AG08395 (cell line): ENCODE results near the gene OR2G3.

Source experiments
- DNase-seq: peaks from one replicate; pipeline ENCODE4 v3.0.0; 2012; ENCODE audit warnings: mixed read lengths, low spot score

Gene OR2G3

DNA sequence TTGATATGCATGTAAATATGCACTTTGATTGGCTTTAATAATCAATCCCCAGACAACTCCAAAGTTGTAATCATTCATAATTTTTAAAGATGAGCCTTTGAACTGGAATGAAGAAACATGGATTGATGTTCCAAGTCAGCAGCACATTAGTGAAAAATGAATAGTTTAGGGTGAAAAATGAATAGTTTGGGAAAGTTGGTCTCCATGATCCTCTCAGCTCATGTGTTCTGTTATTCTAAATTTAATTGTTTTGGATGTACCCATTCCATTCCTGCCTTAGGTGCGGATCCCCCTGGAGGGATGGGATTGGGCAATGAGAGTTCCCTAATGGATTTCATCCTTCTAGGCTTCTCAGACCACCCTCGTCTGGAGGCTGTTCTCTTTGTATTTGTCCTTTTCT, at the start of gene OR2G3:
TSS of gene OR2G3 (plus strand) at position 301 of the 400 bp plus-strand sequence. CDS start at position 301, 0 bp downstream.
- no peak for DNase-seq

- DNase-seq, result no peak
These were observed 47.3 kb upstream of the OR2G3 start for GRCh38 chr1:247557926-247558674.

DNA sequence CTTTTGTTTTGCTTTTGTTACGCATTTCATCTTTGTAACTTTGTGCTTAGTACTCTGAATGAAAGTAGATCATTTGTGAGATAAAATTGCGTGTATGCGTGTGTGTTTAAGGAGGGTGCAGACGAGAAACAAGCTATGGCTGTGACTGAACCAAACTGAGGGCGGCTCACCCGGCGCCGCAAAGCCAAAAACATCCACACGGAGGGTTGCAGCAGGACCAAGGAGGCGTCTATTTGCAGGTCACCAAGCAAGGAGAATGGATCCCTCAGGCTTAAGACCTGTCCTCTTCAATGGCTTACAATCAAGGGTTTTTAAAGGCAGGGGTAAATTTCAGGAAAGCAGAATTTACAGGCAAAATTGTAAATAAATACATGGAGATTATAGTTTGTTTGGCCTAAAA, 43.7 kb upstream of the OR2G3 start:
- no peak for DNase-seq

GRCh38 chr1:247562198-247562597, 43.2 kb upstream of the OR2G3 start:
- DNase-seq, result no peak

- no peak for DNase-seq
These were observed 31.1 kb upstream of the OR2G3 start for GRCh38 chr1:247574236-247574635.

GRCh38 chr1:247574664-247575063, 30.7 kb upstream of the OR2G3 start:
- DNase-seq, result no peak

DNA sequence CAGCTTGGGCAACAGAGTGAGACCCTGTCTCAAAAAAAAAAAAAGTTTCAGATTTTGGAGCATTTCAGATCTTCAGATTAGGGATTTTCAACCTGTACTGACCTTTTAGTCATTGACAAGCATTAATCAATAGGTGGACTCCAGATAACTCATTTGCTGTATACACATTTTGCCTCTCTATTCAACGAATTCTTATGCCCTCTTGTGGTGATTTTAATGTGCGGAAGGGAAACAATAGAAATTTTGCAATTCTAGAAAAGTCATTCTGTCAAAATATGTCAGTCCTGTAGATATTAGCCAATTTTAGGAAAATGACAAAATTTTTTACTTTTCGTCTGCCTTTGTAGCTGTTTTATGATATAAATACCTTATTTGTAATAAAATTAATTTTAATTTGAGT, 28.9 kb upstream of the OR2G3 start:
- no peak for DNase-seq

DNA sequence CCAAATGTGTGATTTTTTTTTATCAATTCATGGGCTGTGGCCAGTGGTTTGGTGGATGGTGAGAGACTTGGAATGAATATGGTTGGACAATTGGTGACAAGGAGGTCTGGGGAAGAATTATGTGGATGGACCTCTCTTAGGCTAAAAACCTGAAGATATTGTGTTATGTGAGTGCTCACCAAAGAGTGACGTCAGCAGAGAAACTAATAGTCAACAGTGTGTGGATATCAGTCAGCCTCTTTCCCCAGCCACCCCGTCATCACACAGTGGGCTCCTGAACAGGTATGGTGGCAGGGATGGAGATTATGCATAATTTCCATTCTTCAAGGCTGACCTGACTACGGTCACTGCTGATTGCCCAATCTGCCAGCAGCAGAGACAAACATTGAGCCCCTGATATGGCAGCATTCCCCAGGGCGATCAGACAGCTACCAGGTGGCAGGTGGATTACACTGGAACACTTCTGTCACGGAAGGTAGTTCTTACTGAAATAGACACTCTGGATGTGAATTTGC, 26.4 kb upstream of the OR2G3 start:
- DNase-seq, result no peak

DNA sequence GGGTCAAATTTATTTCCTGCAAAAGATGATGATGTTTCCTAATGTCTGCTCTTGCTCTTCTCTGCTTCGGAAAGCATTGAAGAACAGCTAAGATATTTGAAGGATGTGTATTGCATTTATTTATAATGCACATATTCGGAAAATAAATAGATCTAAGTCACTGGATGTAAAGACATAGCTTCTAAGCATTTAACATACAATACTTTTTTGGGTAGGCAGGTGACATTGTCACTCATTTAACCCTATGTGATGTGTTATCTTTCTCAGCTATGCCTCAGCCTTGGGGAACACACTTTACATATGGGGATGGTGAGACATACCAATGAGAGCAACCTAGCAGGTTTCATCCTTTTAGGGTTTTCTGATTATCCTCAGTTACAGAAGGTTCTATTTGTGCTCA, 17.3 kb upstream of the OR2G3 start, which contains the start of gene OR2G2:
TSS of gene OR2G2 (plus strand) at position 301 of the 400 bp plus-strand sequence. CDS start at position 301, 0 bp downstream.
- DNase-seq, result no peak

DNA sequence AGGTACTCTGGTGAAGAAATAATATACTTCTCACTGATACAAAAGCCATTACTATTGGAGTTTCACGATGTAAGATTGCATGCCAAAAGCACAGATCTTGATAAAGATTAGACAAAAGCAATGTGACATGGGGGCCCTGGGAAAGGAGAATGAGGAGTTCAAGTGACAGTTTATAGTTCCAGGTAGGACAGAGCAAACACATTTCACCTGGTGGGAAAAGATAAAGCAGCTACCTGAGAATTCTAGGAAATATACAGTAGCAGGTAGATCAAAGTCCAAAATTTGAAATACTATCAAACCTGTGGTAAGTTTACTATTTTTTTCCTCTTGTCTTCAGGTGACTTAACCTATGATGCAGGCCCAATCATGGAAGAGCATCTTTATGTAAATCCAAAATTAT, 8.0 kb downstream of the OR2G3 start:
- no peak for DNase-seq

- no peak for DNase-seq
These were observed 9.2 kb downstream of the OR2G3 start for GRCh38 chr1:247614625-247615024.

- DNase-seq, result no peak
These were observed 22.6 kb downstream of the OR2G3 start for GRCh38 chr1:247627951-247628350.

GRCh38 chr1:247638011-247638410, 32.6 kb downstream of the OR2G3 start:
- DNase-seq, result no peak

DNA sequence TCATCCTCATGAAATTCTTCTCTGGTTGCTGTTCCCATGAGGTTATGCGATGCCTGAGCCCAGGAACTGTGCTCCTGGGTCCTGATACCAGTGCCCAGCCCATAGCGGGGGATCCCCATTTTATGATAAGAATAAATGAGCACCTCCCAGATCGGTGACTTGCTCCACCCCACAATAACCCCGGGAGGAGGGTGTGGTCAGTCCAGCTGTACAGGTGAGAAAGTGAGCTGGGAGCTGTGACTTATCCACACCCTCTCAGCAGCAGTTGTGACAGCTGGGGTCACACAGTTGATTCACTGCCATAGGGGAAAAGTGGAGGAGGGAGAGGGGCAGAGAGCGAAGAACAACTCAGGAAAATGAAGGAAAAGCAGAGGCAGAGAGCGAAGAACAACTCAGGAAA, 33.4 kb downstream of the OR2G3 start:
- no peak for DNase-seq

DNA sequence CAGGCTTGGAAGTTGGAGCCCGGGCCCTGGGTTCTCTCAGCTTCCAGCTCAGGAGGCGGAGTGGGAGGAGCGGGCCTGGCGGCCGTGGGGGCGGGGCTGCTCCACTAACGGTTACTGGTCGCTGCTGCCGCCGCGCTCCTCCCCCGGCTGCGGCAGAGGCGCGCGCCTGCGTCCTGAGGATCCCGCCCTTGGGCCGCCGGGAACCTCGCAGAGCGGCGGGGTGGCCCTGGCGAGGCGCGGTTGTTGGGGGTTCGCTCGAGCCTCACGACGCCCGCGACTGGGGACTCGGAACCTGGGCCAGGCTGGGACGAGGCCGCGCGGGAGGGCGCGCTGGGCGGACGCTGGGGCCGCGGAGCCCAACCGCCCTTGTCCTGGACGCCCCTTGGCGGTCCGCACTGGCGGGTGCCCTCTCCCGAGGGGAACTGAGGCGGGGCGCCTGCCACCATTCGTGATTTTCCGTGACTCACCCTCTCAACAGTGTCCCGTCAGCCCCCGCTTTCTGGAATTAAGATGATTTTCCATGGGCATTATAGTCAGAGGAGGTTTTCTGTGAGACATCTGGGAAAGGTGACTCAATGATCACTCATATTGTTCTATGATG, 34.1 kb downstream of the OR2G3 start:
- DNase-seq, result no peak

GRCh38 chr1:247642742-247643141, 37.4 kb downstream of the OR2G3 start:
- DNase-seq, result no peak

GRCh38 chr1:247646867-247647266, 41.5 kb downstream of the OR2G3 start:
- DNase-seq, result no peak

GRCh38 chr1:247647864-247648263, 42.5 kb downstream of the OR2G3 start:
- no peak for DNase-seq

DNA sequence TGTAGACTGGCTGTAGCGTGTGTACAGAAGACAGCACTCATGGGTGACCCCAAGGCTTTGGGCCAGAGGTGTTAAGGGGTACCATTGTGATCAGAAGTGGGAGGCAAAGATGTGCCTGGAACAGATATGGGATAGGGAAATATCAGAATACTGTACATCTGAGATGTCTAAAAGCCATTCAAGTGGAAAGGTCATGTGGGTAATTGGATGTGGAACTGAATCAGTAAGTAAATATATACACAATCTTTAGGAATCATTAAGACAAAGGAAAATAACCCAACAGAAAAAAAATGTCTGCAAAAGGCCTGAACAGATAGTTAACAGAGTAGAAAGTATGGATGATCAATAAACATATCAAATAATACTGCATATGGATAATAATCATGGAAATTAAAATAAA, 47.7 kb downstream of the OR2G3 start:
- DNase-seq, result no peak
